ENCODE results near the gene OR11G2.
"Not testable (repeated sequence)": the region's sequence is repeated elsewhere in the genome, so short reads cannot be mapped to it uniquely, and the experiment has no call there.

OR11G2 gene

DNA sequence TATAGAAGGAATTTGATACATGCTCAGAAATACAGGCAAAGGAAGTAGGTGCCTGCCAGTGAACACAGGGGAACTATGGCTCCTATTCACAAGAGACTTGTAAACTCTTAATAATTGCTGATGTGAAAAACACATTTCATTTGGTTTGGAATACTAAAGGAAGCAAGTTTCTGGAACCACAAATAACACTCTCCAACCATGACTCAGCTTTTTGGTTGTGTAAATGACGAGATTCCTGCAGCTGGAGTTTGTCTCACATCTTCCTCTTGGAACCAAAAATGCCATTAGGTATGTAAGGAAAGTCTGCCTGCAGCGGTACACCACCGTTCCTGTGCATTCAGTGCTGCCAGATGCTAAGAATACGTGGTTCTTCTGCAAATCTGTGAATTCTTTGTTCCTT is 28.3 kb downstream of the OR11G2 start:
- in situ Hi-C loops (cut with MboI; ENCODE audit: low pct_unique_long_range_greater_than_20kb, low sequenced_read_pairs, unreplicated experiment), result no loop called here
- no peak for DNase-seq (ENCODE audit: low spot score)
- no peak for TF ChIP-seq CTCF (IDR thresholded peaks at IDR 0.05; ENCODE audit: extremely low read depth, insufficient read depth, missing control alignments)

DNA sequence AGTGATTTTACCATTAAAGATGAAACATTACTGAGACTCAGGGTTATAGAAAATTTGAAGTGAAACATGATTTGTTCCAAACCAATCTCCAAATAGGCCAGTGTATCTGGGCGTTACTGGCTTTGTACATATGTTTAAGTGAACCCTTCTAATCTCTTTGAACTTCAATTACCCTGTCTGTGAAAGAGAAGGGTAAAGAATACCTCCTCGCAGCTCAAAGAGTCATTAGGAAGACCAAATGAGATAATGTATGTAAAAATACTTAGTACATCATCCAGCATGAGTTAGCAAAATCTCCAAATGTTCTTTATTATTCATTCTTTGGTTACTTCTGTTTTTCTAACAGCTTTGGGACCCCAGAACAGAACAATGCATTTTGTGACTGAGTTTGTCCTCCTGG is 32.7 kb downstream of the OR11G2 start, which contains the start of gene OR11H6:
OR11H6 (plus strand) TSS at position 301 of the 400 bp plus-strand sequence; CDS start at position 301, 0 bp downstream.
- in situ Hi-C loops (cut with MboI; ENCODE audit: low pct_unique_long_range_greater_than_20kb, low sequenced_read_pairs, unreplicated experiment), result no loop called here

DNA sequence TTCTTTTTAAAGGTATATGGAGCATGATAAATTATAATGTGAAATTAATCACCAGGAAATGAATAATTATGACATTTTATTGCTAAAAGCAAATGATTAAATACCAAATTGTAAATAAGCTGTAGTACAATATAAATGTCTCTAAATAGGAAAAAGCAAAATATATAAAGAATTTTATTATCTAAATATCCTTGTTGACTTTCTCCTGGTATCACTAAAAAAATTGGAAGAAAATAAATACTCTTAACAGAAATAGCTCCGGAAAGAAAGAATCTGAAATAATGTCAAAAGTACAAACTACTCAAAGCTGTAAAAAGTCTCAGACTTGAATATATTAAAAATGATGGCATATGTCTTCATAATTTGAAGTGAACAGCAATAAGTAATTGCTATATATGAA is 38.0 kb downstream of the OR11G2 start, which contains the start of gene OR11H7:
OR11H7 (plus strand) TSS at position 301 of the 400 bp plus-strand sequence.
- in situ Hi-C loops (cut with MboI; ENCODE audit: low pct_unique_long_range_greater_than_20kb, low sequenced_read_pairs, unreplicated experiment), result no loop called here
- DNase-seq (ENCODE audit: low spot score), result no peak
- no peak for TF ChIP-seq CTCF (IDR thresholded peaks at IDR 0.05; ENCODE audit: extremely low read depth, insufficient read depth, missing control alignments)

More for the DNA sequence above, 32.7 kb downstream of the OR11G2 start, which contains the start of gene OR11H6:
- DNase-seq (ENCODE audit: low spot score), result no peak
- no peak for TF ChIP-seq CTCF (IDR thresholded peaks at IDR 0.05; ENCODE audit: extremely low read depth, insufficient read depth, missing control alignments)

DNA sequence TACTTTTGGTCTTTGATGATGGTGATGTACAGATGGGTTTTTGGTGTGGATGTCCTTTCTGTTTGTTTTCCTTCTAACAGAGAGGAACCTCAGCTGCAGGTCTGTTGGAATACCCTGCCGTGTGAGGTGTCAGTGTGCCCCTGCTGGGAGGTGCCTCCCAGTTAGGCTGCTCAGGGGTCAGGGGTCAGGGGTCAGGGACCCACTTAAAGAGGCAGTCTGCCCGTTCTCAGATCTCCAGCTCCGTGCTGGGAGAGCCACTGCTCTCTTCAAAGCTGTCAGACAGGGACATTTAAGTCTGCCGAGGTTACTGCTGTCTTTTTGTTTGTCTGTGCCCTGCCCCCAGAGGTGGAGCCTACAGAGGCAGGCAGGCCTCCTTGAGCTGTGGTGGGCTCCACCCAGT is 44.7 kb downstream of the OR11G2 start:
- in situ Hi-C loops (cut with MboI; ENCODE audit: low pct_unique_long_range_greater_than_20kb, low sequenced_read_pairs, unreplicated experiment); DNase-seq (ENCODE audit: low spot score): not testable (repeated sequence)

DNA sequence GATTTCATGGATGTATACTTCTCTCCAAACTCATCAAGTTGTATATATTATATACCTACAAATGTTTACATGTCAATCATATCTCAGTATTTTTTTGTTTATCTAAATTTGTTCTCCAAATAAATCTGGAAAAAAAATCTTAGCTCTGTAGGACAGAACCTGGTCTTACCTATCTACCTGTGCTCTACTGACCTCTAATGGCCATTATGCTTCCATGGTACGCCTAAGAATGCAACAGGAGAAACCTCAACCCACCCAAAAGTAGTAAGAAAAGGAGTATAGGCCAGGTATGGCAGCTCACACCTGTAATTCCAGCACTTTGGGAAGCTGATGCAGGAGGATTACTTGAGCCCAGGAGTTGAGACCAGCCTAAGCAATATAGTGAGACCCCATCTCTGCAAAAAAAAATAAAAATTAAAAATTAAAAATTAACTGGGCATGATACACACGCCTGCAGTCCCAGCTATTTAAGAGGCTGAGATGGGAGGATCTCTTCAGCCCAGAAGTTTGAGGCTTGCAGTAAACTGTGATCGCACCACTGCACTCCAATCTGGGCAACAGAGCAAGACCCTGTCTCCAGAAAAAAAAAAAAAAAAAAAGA is 57.0 kb downstream of the OR11G2 start:
- in situ Hi-C loops (cut with MboI; ENCODE audit: low pct_unique_long_range_greater_than_20kb, low sequenced_read_pairs, unreplicated experiment), result no loop called here
- peak; percentile 38 for TF ChIP-seq CTCF (IDR thresholded peaks at IDR 0.05; ENCODE audit: extremely low read depth, insufficient read depth, missing control alignments)
- DNase-seq (ENCODE audit: low spot score), result no peak

Measured in GM13977 (cell line).